A549 (cell line): ENCODE results near the gene ADD2.

Experiments used
- EHMT2 ChIP-seq: fragments of 200-600 bp; sonication (generic); IDR thresholded peaks from 2 replicates; pipeline ENCODE4 v1.6.1; 2016; ENCODE audit warnings: antibody characterized with exemption, low read depth, mild to moderate bottlenecking, moderate library complexity
- RAD21 ChIP-seq, 2 experiments: fragments of >200 bp in 1 of 2; sonication (Bioruptor Twin) in 1 of 2; formaldehyde crosslinking in 1 of 2; IDR thresholded peaks in 1 of 2; conservative IDR thresholded peaks in 1 of 2; 2 replicates in 1 of 2; 3 replicates in 1 of 2; pipeline ENCODE4 v1.6.1; 2012 to 2018; ENCODE audit warnings: inconsistent platforms in 1 of 2
- RFX5 ChIP-seq: fragments of 450-650 bp; IDR thresholded peaks from 2 replicates; pipeline ENCODE4 v1.7.1; 2014; ENCODE audit warnings: antibody characterized with exemption, mild to moderate bottlenecking, moderate library complexity
- SMC3 ChIP-seq: fragments of >200 bp; sonication (Bioruptor Twin); formaldehyde crosslinking; IDR thresholded peaks from 3 replicates; pipeline ENCODE4 v1.6.1; 2018; ENCODE audit warnings: inconsistent platforms
- SREBF2 ChIP-seq: fragments of 450-650 bp; IDR thresholded peaks from 2 replicates; pipeline ENCODE4 v1.6.1; 2014; ENCODE audit warnings: mild to moderate bottlenecking, moderate library complexity
- TF ChIP-seq, protein P1 (sequence below): fragments of >200 bp; sonication (Bioruptor Twin); formaldehyde crosslinking; IDR thresholded peaks from 3 replicates; pipeline ENCODE4 v1.5.1; 2016
- TF ChIP-seq, protein P2 (sequence below): IDR thresholded peaks from 2 replicates; pipeline ENCODE4 v1.6.1; 2012
- TF ChIP-seq, protein P3 (sequence below): fragments of >200 bp; sonication (Bioruptor Twin); formaldehyde crosslinking; IDR thresholded peaks from 3 replicates; pipeline ENCODE4 v1.6.1; 2016
- TF ChIP-seq, protein P4 (sequence below): fragments of 150-350 bp; IDR thresholded peaks from 2 replicates; pipeline ENCODE4 v1.6.1; 2014; ENCODE audit warnings: low read depth, mild to moderate bottlenecking, low read length

DNA sequence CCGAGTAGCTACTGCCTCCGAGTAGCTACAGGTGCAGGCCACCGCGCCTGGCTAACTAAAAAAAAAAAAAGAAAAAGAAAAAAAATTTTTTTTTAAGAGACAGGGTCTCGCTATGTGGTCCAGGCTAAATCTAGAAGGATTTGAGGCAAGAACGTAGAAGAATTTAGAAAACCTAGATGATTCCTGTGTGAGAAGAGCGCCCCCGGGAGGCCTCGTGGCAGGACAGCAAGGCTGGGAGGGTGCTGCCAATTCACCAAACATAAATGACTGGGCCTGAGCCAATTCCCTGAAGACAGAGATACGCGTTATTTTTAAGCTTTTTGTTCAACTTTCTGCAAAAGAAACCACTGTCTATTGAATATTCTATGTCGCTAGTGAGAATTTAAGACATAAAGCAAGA lies 124.3 kb downstream of the ADD2 start:
- TF ChIP-seq, protein P1, sequence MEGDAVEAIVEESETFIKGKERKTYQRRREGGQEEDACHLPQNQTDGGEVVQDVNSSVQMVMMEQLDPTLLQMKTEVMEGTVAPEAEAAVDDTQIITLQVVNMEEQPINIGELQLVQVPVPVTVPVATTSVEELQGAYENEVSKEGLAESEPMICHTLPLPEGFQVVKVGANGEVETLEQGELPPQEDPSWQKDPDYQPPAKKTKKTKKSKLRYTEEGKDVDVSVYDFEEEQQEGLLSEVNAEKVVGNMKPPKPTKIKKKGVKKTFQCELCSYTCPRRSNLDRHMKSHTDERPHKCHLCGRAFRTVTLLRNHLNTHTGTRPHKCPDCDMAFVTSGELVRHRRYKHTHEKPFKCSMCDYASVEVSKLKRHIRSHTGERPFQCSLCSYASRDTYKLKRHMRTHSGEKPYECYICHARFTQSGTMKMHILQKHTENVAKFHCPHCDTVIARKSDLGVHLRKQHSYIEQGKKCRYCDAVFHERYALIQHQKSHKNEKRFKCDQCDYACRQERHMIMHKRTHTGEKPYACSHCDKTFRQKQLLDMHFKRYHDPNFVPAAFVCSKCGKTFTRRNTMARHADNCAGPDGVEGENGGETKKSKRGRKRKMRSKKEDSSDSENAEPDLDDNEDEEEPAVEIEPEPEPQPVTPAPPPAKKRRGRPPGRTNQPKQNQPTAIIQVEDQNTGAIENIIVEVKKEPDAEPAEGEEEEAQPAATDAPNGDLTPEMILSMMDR: peak; percentile 59
- TF ChIP-seq, protein P2, sequence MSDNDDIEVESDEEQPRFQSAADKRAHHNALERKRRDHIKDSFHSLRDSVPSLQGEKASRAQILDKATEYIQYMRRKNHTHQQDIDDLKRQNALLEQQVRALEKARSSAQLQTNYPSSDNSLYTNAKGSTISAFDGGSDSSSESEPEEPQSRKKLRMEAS: no peak
- TF ChIP-seq SREBF2 (no peak), RFX5 (no peak), EHMT2 (no peak), RAD21 (conservative IDR thresholded peaks at IDR 0.05 in 1 of 2, IDR thresholded peaks at IDR 0.05 in 1 of 2) (peak; percentile 52 to 71), SMC3 (peak; percentile 47; the same call in 1 of the 3 replicates)
- TF ChIP-seq, protein P3, sequence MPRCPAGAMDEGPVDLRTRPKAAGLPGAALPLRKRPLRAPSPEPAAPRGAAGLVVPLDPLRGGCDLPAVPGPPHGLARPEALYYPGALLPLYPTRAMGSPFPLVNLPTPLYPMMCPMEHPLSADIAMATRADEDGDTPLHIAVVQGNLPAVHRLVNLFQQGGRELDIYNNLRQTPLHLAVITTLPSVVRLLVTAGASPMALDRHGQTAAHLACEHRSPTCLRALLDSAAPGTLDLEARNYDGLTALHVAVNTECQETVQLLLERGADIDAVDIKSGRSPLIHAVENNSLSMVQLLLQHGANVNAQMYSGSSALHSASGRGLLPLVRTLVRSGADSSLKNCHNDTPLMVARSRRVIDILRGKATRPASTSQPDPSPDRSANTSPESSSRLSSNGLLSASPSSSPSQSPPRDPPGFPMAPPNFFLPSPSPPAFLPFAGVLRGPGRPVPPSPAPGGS: no peak
- TF ChIP-seq, protein P4, sequence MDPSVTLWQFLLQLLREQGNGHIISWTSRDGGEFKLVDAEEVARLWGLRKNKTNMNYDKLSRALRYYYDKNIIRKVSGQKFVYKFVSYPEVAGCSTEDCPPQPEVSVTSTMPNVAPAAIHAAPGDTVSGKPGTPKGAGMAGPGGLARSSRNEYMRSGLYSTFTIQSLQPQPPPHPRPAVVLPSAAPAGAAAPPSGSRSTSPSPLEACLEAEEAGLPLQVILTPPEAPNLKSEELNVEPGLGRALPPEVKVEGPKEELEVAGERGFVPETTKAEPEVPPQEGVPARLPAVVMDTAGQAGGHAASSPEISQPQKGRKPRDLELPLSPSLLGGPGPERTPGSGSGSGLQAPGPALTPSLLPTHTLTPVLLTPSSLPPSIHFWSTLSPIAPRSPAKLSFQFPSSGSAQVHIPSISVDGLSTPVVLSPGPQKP: no peak
